Stomach (tissue), 4 donors: ENCODE results near the gene TPO.

ENCODE experiments used
- EP300 ChIP-seq: sonication (generic); formaldehyde crosslinking; IDR thresholded peaks from one replicate; pipeline ENCODE4 v1.6.1; 2017; ENCODE audit warnings: antibody characterized with exemption
- TF ChIP-seq, protein P1 (sequence below), 7 experiments: fragments of 450-650 bp in 4 of 7; fragments of 200-600 bp in 3 of 7; sonication (generic) in 3 of 7; IDR thresholded peaks; one replicate each; pipeline ENCODE4 v1.5.1; 2016 to 2019; ENCODE audit warnings: antibody characterized with exemption in 7 of 7, control low read depth in 2 of 7, mild to moderate bottlenecking in 1 of 7

DNA sequence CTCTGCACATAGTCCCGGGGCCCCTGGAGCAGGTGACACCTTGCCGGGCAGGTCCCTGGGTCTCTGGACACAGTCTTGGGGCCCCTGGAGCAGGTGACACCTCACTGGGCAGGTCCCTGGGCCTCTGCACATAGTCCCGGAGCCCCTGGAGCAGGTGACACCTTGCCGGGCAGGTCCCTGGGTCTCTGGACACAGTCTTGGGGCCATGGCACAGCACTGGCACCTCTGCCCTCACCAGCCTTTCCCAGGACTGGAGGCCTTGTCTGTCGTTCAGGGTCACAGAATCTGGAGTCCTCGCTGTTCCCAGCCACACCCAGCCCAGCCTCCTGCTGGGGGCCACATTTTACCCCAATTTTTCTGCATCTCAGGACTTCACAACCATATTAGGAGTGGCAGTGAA, 2.2 kb downstream of the TPO start:
- no peak for TF ChIP-seq EP300
- TF ChIP-seq, protein P1, sequence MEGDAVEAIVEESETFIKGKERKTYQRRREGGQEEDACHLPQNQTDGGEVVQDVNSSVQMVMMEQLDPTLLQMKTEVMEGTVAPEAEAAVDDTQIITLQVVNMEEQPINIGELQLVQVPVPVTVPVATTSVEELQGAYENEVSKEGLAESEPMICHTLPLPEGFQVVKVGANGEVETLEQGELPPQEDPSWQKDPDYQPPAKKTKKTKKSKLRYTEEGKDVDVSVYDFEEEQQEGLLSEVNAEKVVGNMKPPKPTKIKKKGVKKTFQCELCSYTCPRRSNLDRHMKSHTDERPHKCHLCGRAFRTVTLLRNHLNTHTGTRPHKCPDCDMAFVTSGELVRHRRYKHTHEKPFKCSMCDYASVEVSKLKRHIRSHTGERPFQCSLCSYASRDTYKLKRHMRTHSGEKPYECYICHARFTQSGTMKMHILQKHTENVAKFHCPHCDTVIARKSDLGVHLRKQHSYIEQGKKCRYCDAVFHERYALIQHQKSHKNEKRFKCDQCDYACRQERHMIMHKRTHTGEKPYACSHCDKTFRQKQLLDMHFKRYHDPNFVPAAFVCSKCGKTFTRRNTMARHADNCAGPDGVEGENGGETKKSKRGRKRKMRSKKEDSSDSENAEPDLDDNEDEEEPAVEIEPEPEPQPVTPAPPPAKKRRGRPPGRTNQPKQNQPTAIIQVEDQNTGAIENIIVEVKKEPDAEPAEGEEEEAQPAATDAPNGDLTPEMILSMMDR (IDR thresholded peaks at IDR 0.05) = no peak
